Measurements from ENCODE around the gene MAPK8IP2.
A peak's percentile ranks its signal among the peaks of the same experiment; 100 is the strongest.

MAPK8IP2 gene

DNA sequence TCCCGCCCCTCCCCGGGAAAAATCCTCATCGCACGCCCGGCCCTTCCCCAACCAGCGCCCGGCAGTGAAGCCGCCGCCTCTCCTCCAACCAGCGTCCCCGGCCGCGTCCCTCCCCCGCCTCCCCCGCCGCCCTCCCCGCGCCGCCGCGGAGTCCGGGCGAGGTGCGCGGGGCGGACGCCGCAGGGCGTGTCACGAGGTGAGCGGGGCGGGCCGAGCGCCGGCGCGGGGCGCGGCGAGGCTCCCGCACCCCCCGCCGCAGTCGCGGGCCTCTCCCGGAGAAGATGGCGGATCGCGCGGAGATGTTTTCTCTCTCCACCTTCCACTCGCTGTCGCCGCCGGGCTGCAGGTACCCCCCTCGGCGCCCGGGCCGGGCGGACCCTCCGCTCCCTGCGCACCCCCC is at the start of gene MAPK8IP2:
TSS of gene MAPK8IP2 (plus strand) at position 256 of the 400 bp plus-strand sequence. CDS start at position 282, 26 bp downstream.
- no peak for DNase-seq

DNA sequence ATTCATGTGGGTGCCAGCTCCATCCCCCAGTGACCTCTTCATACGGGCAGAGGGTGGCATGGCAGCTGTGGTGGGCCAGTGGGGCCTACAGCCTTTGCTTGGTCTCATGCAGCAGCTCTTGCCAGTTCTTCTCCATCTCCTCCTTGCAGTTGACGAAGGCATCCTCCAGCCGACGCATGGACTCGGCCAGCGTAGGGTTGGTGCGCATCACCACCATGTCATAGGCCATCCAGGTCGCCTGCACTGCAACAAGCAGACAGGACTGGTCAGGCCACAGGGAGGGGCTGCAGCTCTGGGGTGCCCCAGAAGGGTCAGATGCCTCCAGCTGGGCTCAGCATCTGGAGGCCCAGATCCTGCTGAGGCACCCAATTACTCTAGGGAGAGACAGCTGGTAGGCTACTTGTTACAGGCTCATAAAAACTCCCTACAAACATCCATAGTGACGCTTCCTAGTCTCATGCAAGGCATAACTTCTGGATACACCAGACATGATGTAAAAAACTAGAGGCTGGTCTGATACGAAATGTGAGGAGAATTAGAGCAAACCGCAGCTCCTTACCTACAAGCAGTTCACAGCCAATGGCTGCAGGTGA is 49.3 kb upstream of the MAPK8IP2 start:
- no peak for DNase-seq

- no peak for DNase-seq
These were observed 47.3 kb upstream of the MAPK8IP2 start for GRCh38 chr22:50553310-50553709.

- no peak for DNase-seq
These were observed 43.9 kb upstream of the MAPK8IP2 start for GRCh38 chr22:50556703-50557102.

- DNase-seq, result no peak
These were observed 40.6 kb upstream of the MAPK8IP2 start for GRCh38 chr22:50560034-50560433.

- DNase-seq, result peak in 1 of 2 donors; percentile 41
These were observed 38.9 kb upstream of the MAPK8IP2 start for GRCh38 chr22:50561401-50562358.

- peak; percentile 96 to 98 for DNase-seq
These were observed 37.8 kb upstream of the MAPK8IP2 start, which contains the start of gene SYCE3 for GRCh38 chr22:50562523-50563412. TSS of gene SYCE3 (minus strand) at chr22:50562919. CDS start at chr22:50556405, 6,514 bp downstream.

- DNase-seq, result no peak
These were observed 37.0 kb upstream of the MAPK8IP2 start for GRCh38 chr22:50563413-50564160.

GRCh38 chr22:50564289-50564688 is 36.3 kb upstream of the MAPK8IP2 start:
- DNase-seq, result no peak

- DNase-seq, result no peak
These were observed 32.8 kb upstream of the MAPK8IP2 start for GRCh38 chr22:50567721-50568252.

DNA sequence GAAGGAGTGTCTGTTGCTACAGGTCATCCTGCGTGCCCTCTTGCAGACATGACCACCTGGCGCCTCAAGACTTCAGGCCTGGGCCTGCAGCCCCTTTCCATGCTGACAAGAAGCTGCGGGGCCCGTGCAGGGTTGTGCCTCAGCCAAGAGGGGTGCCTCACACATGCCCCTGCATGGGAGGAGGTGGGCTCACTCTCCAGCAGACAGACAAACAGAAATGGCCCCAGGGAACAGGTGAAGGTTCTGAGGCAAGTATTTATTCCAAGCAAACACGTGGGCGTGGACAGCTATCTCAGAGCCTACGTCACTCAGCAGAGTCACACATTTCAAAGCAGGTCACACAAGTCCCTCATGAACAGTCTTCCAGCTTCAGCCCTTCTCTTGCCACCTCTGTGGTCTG is 32.0 kb upstream of the MAPK8IP2 start:
- no peak for DNase-seq

- DNase-seq, result no peak
These were observed 31.5 kb upstream of the MAPK8IP2 start for GRCh38 chr22:50569041-50569459.

DNA sequence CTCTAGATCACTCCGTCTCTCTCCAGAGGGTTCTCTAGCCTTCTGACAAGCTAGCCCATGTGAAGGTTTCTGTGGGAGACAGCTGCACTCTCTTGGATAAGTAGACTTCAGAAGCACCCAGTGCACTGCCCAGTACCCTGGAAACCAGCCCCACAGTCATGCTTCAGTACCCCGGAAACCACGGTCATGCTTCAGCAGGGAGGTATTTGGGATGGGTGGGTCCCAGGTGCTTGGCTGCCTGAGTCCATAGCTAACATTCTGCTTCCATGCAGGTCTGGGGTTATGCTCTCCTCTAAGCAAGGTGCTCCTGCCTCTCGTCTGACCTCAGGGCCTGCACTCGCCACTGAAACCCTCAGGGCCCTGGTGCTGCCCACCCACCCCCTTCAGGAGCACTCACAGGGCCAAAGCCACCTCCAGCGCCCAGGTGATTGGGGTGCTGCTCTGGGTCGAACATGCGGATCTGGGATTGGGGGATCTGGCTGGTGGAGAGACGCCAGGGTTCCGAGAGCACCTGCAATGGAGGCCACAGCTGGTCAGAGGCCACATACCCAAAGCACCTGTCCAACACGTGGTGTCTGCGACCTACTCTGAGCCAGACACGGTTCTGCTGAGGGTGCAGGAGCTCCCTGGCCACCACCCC is 30.6 kb upstream of the MAPK8IP2 start:
- no peak for DNase-seq

GRCh38 chr22:50570861-50571260 is 29.7 kb upstream of the MAPK8IP2 start:
- no peak for DNase-seq

GRCh38 chr22:50571264-50572175 is 29.1 kb upstream of the MAPK8IP2 start:
- DNase-seq, result no peak

GRCh38 chr22:50572965-50573364 is 27.6 kb upstream of the MAPK8IP2 start:
- DNase-seq, result no peak

GRCh38 chr22:50573491-50574382 is 26.9 kb upstream of the MAPK8IP2 start:
- DNase-seq, result no peak

- no peak for DNase-seq
These were observed 26.2 kb upstream of the MAPK8IP2 start for GRCh38 chr22:50574383-50574755.

DNA sequence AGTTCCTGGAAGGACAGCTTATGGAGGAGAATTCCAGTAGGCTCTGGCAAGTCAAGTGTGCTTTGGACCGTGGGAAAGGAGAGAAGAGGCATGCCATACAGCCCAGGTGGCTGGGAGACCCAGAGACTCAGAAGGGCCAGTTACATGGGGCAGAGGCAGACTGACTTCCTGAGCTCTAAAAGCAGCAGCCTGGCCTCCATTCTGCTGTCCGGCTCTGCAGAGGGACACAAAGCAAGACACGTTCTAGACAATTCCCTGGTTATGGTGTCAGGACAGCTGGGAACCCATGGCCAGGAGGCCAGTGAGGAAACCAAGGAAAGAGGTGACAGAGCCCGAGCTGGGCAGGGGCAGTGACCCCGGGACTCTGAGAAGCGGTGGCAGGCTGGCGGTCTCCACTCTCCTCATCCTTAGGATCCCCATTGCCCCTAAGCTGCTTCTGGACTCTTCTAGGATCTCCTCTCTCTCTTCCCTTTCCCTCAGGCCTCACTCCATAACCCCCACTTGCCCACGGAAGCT is 25.1 kb upstream of the MAPK8IP2 start:
- no peak for DNase-seq

Measured in CD4-positive, alpha-beta T cell treated with Interferon alpha-2 for 1 hour (primary cell).